Glomerular visceral epithelial cell (primary cell): Measurements from ENCODE around the gene CRK.
"Not testable (repeated sequence)": the region's sequence is repeated elsewhere in the genome, so short reads cannot be mapped to it uniquely, and the experiment has no call there.

ENCODE experiments used
- DNase-seq: peaks from one replicate; pipeline ENCODE4 v3.0.0-alpha.2; 2016; ENCODE audit errors: extremely low spot score

The CRK gene

DNA sequence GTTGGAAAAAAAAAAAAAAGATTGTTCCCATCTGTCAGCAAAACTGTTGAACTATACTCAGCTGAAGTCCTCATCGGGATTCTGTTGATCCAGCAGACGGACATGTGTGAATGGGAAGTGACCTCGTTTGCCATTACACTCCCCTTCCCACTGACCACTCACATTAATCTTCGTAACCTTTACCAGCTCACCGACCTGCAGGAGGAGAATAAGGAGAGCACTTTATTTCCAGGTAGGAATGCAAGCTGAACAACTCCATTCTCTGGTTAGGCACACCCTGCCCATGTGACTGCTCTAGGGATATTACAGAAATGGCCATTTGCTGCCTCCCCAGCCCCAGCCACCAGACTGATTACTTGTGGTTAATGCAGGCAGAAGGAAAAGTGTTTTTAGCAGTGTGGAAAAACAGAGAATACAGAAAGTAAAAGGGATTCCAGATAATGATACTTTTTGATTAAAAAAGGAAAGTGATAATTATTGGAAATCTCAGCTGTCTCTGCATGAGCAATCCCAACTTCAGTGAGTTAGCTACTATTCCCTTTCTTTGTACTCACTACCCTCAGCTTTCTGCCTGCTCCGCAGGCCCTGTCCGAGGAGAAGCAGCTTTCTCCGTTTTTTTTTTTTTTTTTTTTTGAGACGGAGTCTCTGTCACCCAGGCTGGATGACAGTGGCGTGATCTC, 32.4 kb downstream of the CRK start:
- peak; percentile 23 for DNase-seq

DNA sequence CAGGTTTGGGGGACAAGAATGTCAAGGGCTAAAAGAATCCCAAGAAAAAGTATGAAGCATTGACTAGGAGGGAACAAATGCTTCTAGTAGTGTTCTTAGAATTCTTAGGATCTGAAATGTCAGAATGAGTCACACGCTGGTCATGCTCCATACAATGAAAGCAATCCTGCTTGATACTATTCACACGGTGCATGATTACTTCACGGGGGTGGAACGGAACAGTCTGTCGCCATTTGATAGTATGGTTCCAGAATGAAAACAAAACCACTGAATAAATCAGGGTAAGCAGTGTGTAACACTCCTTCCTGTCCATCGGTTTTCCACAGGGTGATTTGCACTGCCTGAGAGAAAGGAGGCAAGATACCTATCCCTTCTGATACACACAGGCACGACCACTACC, 33.1 kb downstream of the CRK start:
- peak; percentile 88 for DNase-seq

DNA sequence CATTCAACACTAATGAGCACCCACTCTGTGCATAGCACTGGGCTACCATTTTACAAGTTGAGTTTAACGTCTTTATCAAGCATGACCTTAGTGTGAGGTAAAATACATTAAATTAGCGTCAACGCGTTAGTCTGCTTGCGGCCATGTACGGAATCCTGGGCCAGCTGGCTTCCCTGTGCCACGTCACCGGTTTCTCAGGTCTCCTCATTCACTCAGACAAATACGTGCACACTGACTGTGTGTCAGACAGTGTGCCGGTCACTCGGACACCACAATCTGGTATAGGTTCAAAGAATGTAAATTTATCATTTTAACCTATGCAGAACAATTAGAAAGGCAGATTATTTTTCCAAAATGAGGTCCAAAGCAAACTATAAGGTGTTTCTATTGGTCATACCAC, 34.6 kb downstream of the CRK start:
- no peak for DNase-seq

DNA sequence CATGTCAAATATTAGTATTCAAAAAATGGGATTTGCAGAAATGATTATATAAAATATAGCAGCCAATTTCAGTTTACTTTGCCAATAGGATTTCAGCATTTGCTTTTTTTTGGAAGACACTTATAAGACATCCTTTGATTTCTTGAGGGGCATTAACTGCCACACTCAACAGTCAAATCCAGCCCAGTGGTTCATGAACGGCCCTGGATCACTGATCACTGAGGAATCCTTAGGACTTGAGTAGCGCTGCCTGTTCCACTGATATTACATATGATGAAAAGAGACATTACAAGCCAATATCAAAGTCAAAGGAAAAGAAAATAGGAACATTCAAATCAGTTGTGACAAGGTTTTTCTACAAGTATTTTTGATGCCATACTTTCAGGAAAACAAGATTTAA, 35.1 kb downstream of the CRK start:
- DNase-seq: no peak

DNA sequence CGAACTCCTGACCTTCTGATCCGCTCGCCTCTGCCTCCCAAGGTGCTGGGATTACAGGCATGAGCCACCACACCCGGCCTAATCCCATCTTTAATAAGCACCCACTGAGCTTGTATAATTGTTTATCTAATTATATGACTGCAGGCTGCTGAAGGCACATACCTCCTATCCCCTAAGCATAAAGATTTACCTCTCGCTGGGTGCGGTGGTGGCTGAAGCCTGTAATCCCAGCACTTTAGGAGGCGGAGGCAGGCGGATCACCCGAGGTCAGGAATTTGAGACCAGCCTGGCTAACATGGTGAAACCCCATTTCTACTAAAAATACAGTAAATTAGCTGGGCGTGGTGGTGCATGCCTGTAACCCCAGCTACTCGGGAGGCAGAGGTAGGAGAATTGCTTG, 35.9 kb downstream of the CRK start:
- no peak for DNase-seq

DNA sequence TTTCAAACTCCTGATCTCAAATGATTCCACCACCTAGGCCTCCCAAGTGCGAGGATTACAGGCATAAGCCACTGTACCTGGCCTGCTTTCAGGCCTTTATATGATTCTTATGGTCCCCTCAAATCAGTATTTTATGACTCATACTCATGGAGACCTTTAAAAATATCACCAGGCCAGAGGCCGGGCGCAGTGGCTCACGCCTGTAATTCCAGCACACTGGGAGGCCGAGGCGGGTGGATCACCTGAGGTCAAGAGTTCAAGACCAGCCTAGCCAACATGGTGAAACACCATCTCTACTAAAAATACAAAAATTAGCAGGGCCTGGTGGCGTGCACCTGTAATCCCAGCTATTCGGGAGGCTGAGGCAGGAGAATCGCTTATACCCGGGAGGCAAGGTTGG, 37.6 kb downstream of the CRK start:
- DNase-seq: not testable (repeated sequence)

DNA sequence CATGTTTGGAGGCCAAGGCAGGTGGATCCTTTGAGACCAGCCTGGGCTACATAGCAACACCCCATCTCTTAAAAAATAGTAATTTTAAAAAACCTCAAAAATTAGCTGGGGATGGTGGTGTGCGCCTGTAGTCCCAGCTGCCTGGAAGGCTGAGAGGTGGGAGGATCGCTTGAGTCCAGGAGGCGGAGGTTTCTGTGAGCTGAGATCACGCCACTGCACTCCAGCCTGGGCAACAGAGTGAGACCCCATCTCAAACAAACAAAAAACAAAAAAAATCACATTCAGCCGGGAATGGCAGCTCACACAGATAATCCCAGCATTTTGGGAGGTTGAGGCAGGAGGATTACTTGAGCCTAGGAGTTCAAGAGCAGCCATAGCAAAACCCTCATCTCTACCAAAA, 39.6 kb downstream of the CRK start:
- DNase-seq: no peak

DNA sequence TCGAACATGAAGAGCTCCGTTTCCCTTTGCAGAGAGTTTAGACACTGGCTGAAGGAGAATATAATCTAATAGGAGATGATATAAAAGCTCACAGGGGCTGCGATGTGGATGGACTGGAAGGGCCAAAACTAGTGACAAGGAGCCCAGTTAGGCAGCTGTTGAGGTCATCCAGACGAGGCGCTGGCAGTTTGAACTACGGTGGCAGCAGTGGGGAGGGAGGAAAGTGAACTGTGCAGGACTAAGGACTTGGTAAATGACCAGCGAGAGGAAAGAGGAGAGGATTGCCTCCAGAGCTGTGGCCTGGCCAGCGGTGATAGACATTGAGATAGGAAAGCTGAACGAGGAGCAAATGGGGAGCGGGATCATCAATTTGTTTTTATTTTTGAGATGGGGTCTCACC, 41.4 kb downstream of the CRK start:
- DNase-seq: no peak

DNA sequence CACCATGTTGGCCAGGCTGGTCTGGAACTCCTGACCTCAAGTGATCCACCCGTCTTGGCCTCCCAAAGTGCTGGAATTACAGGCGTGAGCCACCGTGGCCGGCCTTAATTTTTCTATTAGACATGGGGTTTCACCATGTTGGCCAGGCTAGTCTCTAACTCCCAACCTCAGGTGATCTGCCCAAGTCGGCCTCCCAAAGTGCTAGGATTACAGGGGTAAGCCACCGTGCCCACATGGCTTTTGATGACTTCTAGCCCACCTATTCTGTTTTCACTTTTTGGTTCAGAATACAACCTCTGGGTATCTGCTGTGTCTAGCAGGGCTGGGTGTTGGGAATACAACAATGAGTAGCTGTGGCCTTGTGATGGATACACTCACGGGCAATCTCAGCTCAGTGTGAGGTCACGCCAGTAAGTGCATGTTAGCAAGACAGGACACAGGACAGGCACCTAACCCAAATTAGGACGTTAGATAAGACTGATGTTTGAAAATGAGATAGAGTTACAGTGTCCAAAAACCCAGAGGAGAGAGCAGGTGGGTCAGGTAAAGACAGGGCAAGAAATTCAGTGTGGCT, 41.9 kb downstream of the CRK start:
- DNase-seq: no peak

DNA sequence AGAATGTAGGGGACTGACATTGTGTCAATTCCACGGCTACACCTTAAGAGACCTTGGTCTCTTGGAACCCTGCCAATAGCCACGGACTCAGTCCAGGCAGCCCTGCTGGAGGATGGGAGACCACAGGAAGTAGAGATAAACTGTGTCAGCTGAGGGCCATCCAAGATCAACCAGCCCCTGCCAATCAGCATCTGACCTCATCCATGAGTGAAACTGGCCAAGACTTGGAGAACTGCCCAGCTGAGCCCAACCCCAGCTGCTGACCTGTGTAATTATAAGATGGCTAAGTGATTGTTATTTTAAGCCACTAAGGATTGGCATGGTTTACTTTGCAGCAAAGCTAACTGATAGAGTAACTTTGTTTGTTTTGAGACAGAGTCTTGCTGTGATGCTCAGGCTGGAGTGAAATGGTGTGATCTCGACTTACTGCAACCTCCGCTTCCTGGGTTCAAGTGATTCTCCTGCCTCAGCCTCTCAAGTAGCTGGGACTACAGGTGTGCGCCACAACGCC, 42.7 kb downstream of the CRK start:
- DNase-seq: peak; percentile 89

DNA sequence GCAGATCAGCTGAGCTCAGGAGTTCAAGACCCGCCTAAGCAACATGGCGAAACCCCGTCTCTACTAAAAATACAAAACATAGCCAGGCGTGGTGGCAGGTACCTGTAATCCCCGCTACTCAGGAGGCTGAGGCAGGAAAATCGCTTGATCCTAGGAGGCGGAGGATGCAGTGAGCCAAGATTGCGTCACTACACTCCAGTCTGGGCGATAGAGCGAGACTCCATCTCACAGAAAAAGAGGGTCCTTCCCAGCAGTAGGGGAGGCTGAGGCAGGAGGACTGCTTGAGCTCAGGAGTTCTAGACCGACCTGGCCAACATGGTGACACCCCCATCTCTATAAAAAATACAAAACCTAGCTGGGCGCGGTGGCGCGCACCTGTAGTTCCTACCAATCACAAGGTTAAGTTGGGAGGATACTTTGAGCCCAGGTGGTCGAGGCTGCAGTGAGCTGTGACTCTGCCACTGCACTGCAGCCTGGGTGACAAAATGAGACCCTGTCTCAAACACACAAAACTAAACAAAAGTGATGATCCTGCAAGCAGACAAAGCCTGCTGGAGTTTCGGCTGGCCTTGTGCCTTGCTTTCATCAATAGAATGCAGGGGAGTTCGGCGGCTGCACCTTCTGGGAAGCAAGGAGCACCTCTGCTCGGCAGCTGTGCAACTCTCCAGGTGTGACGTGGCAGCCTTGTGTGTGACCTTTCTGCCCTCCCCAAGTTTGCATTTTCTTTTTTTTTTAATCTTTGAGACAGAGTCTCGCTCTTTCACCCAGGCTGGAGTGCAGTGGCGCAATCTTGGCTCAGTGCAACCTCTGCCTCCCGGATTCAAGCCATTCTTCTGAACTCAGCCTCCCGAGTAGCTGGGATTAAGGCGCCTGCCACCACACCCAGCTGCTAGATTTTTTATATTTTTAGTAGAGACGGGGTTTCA, 43.6 kb downstream of the CRK start:
- DNase-seq: no peak

DNA sequence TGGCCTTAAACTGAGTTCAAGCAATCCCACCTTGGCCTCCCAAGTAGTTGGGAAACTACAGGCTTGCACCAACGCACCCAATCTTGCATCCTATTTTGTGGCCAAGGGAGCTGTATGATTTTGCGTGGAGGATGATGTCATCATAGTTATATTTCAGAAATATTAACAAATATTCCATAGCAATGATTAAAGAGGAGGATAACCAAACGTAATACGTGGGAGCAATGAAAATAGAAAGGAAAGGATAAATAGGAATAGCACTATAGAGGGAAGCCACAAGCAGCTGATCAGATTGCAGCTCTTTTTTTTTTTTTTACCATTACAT, 53.8 kb downstream of the CRK start:
- no peak for DNase-seq

DNA sequence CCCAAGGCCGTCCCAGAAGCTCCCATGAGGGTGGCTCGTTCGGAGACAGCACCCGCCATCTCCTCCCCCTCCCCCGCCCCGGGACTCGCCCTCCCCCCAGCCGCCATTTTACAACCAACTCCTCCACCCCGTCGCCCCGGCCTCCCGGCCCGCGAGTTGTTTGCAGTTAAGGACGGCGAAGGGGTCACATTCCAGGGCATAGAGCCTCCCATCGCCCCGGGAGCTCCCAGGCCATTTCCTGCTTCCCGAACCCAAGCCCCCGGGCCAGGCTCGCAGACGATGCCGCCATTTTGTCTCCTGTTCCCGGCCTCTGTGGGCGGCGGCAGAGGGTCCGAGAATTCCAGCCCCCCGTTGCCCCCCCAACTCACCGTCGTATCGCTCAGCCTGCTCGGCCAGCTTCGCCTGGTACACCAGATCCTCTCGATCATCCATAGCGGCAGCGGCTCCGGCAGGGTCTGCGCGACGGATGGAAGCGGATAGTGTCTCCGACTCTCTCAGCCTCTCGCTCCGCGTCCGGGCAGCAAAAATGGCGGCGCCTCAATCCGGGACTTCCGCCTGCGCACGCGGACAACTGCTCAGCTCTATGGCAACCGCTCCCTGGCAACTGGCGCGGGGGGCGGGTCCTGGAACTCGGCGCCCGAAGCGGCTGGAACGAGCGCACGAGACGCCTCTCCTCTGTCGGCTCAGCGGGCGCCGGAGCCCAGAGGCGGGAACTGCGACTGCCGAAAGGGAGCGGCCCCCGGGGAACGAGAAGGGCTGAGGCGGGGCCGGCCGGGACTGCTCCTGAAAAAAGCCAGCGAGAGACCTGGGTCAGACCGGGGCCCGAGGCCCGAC, 56.1 kb downstream of the CRK start, which contains the start of gene YWHAE:
Gene YWHAE (minus strand): TSS at position 544 of the 834 bp plus-strand sequence. CDS start 112 bp downstream, at position 432.
- DNase-seq: peak; percentile 97

DNA sequence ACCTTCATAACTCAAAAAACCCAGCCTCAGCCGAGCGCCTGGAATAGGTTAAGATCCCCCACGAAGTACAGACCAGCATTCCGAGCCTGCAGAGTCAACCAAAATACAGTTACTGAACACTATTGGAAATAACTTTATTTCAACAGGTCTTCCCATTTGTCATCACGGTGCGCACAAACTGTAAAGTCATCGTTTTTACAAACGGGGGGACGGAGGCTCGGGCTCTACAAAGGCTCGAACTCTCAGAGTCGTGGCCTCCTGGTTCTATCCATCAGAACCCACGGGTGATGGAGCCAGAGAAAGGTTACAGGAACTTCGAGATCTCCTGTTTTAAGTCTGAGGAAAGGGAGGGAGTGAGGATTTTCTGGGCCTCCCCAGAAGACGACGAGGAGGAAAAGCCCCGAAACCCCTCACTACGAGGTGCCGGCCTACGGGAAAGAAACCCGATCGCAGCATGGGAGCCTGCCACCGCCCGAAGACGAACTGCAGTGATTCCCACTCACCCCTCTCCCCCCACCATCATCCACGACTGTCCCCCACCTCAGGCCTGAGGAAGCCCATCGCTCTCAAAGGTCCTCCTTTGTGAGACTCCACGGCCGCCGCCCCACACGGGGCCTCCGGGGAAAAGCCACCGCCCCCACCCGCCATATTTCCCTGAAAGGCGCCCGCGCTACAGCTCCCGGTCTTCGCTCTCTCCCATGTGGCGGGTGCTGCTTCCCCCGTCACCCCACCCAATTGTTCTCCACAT, 56.9 kb downstream of the CRK start:
- peak; percentile 33 for DNase-seq

DNA sequence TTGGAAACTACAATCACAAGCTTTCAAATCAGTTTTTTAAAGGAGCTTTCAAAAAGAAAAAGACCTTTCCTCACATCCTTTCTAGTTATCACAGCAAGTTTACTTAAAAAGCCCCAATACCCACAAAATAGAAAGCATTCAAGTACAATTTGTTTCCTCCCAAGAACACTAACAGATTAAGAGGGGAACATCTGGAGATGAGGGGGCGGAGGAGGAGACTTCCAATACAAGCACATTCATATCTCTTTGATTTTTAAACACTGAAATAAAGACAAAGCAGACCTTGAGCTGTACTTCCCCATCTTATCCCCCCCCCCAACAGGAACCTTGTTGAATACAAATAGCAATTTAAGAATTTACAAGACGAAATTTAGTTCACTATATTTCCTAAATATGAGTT, 58.0 kb downstream of the CRK start:
- no peak for DNase-seq

DNA sequence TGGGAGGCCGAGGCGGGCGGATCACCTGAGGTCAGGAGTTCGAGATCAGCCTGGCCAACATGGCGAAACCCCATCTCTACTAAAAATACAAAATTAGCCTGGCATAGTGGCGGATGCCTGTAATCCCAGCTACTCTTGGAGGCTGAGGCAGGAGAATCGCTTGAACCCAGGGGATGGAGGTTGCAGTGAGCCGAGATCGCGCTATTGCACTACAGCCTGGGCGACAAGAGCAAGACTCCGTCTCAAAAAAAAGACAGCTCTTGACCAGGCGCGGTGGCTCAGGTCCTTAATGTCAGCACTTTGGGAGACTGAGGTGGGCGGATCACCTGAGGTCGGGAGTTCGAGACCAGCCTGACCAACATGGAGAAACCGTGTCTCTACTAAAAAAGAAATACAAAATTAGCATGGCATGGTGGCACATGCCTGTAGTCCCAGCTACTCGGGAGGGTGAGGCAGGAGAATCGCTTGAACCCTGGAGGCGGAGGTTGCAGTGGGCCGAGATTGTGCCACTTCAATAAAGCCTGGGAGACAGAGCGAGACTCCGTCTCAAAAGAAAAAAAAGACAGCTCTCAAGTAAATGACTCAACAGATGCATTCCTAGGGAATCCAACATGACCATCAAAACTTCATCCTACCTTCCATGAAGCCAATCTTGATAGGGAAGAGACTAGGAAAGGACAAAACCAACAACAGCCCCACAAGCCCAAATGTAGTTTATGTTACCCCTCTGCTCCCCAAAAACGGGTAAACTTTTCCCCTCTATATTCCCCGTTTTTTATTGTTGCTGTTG, 60.0 kb downstream of the CRK start:
- not testable (repeated sequence) for DNase-seq

DNA sequence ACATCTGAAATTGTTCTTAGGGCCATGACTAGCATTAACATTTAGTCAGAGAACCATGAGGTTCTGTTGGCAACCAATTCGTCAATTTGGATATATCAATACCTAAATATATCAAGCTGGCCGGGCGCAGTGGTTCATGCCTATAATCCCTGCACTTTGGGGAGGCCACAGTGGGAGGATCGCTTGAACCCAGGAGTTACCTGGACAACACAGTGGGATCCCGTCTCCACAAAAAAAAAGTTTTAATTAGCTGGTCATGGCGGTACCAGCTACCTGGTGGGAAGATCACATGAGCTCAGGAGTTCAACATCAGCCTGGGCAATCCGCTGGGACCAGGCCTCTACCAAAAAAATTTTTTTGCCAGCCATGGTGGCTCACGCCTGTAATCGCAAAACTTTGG, 64.5 kb downstream of the CRK start:
- DNase-seq: no peak

DNA sequence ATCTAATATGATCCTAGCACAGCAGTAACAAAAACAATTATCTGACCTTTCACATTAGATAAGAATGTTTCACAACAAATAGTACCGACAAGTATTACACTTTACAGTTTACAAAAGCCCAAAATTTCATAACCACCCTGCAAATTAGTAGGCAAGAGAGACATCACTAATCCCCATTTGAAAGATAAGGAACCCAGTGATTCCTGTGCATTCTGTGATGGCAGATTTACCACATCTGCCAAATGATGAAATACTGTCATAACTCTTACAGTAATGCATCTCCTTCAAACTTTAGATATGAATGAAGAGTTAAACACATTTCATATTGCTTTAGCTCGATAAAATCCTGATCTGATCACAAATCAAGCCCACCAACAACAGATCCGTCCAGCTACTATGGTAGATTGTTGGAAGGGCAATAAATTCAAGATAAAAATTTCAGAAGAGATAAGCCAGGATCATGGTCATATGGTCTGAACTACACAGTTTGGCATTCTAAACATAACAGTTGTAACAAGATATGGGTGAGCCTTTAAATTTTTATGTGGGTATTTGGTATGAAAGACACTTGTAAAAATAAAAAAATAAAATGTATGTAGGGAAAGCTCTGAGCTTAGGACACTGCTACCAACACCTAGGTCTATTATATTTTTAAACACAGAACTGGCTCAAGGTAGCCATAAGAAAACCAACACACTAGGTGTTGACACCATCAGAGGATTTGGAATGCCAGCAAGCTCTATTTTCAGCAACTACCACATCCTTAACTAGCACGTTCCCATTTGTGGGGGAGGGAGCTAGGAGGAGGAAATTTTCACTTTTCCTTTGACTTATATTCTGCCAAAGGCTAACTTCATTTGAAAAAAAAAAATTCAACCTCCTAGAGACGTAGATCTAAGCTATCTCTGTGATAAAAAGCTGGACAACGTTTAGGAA, 65.3 kb downstream of the CRK start:
- no peak for DNase-seq
